ENCODE measurements around the gene MYH14.

- TF ChIP-seq GATA2 (IDR thresholded peaks at IDR 0.05; ENCODE audit: low read depth, low read length) (no peak), GATA3 (IDR thresholded peaks at IDR 0.05; ENCODE audit: low read depth, low read length) (no peak)
Observed at GRCh38 chr19:50204811-50205675, 1.6 kb downstream of the MYH14 start.

All from SH-SY5Y (cell line).